GM19455 (cell line): ENCODE results near the gene PRKCD.

ENCODE experiments used
- ATAC-seq: cut with Tn5 transposase; IDR thresholded peaks from one replicate; pipeline ENCODE4 v1.9.1; 2021; ENCODE audit not compliant: unreplicated experiment

Gene PRKCD

GRCh38 chr3:53188720-53189119 is 27.7 kb downstream of the PRKCD start:
- ATAC-seq = no peak

GRCh38 chr3:53189276-53189675 is 28.3 kb downstream of the PRKCD start:
- ATAC-seq = no peak

GRCh38 chr3:53190659-53191058 is 29.6 kb downstream of the PRKCD start:
- peak; percentile 55 for ATAC-seq

- no peak for ATAC-seq
These were observed 30.9 kb downstream of the PRKCD start for GRCh38 chr3:53191836-53192480.

- ATAC-seq = no peak
These were observed 31.6 kb downstream of the PRKCD start for GRCh38 chr3:53192608-53193007.

- ATAC-seq = no peak
These were observed 32.6 kb downstream of the PRKCD start for GRCh38 chr3:53193466-53194209.

GRCh38 chr3:53194210-53195065 is 33.4 kb downstream of the PRKCD start:
- ATAC-seq = no peak

- ATAC-seq = no peak
These were observed 34.0 kb downstream of the PRKCD start for GRCh38 chr3:53195066-53195450.

- ATAC-seq = no peak
These were observed 34.9 kb downstream of the PRKCD start for GRCh38 chr3:53195602-53196574.

GRCh38 chr3:53196575-53197407 is 35.8 kb downstream of the PRKCD start:
- no peak for ATAC-seq

- ATAC-seq = no peak
These were observed 37.4 kb downstream of the PRKCD start for GRCh38 chr3:53198256-53198977.

- ATAC-seq = no peak
These were observed 38.0 kb downstream of the PRKCD start for GRCh38 chr3:53198996-53199395.

GRCh38 chr3:53199834-53200233 is 38.8 kb downstream of the PRKCD start:
- ATAC-seq = no peak

- ATAC-seq = no peak
These were observed 39.8 kb downstream of the PRKCD start for GRCh38 chr3:53200501-53201498.

- no peak for ATAC-seq
These were observed 41.5 kb downstream of the PRKCD start for GRCh38 chr3:53202331-53203015.

- ATAC-seq = no peak
These were observed 51.0 kb downstream of the PRKCD start for GRCh38 chr3:53211706-53212702.
